Hepatocyte (in vitro differentiated cells): ENCODE results near the gene DOC2A.
"Not testable (repeated sequence)": the region's sequence is repeated elsewhere in the genome, so short reads cannot be mapped to it uniquely, and the experiment has no call there.

Experiments used
- CTCF ChIP-seq: fragments of 200-600 bp; sonication (generic); IDR thresholded peaks from 2 replicates; pipeline ENCODE4 v1.5.1; 2016; ENCODE audit warnings: antibody characterized with exemption, mild to moderate bottlenecking; ENCODE audit not compliant: poor library complexity
- EZH2phosphoT487 ChIP-seq: fragments of 200-600 bp; sonication (generic); IDR thresholded peaks from one replicate; pipeline ENCODE4 v1.6.1; 2018; ENCODE audit warnings: antibody characterized with exemption, mild to moderate bottlenecking, low read depth, moderate library complexity; ENCODE audit not compliant: unreplicated experiment, severe bottlenecking

- not testable (repeated sequence) for TF ChIP-seq EZH2phosphoT487, CTCF
Measured at GRCh38 chr16:30017937-30018336, 7.1 kb upstream of the DOC2A start.
